ENCODE results near the gene C1orf50.

C1orf50 gene

GRCh38 chr1:42742141-42742540 lies 24.9 kb upstream of the C1orf50 start:
- no peak overlapping the region for H3K4me3 ChIP-seq (replicated peaks; ENCODE audit: insufficient read depth, low read length)
- DNase-seq (ENCODE audit: low read depth in 1 of 2, low spot score in 1 of 2), result no peak
- H3K27ac ChIP-seq (replicated peaks), result no peak overlapping the region
- no peak for TF ChIP-seq SPI1 (IDR thresholded peaks at IDR 0.05; ENCODE audit: borderline replicate concordance, low read depth)
- TF ChIP-seq POLR2AphosphoS5 (IDR thresholded peaks at IDR 0.05; ENCODE audit: low read depth), result no peak
- TF ChIP-seq REST (IDR thresholded peaks at IDR 0.05; ENCODE audit: insufficient replicate concordance, low read depth), result no peak
- TF ChIP-seq GABPA (IDR thresholded peaks at IDR 0.05; ENCODE audit: low read depth), result no peak
- TF ChIP-seq CTCF (IDR thresholded peaks at IDR 0.05; ENCODE audit: insufficient read depth, low read length), result no peak
- H3K27me3 ChIP-seq (ENCODE audit: insufficient read depth, poor library complexity, severe bottlenecking), result no peaks in the 10 kb centered on the region

GRCh38 chr1:42742617-42743316 lies 24.3 kb upstream of the C1orf50 start:
- TF ChIP-seq CTCF (IDR thresholded peaks at IDR 0.05; ENCODE audit: insufficient read depth, low read length), result no peak
- TF ChIP-seq REST (IDR thresholded peaks at IDR 0.05; ENCODE audit: insufficient replicate concordance, low read depth), result no peak
- no peak for TF ChIP-seq POLR2AphosphoS5 (IDR thresholded peaks at IDR 0.05; ENCODE audit: low read depth)
- no peak for TF ChIP-seq GABPA (IDR thresholded peaks at IDR 0.05; ENCODE audit: low read depth)
- no peak for TF ChIP-seq SPI1 (IDR thresholded peaks at IDR 0.05; ENCODE audit: borderline replicate concordance, low read depth)
- Histone ChIP-seq H3K27me3 (ENCODE audit: insufficient read depth, poor library complexity, severe bottlenecking) (no peaks in the 10 kb centered on the region), H3K4me3 (replicated peaks; ENCODE audit: insufficient read depth, low read length) (no peak overlapping the region), H3K27ac (replicated peaks) (no peak overlapping the region)
- no peak for DNase-seq (ENCODE audit: low read depth in 1 of 2, low spot score in 1 of 2)

GRCh38 chr1:42743317-42744147 lies 23.5 kb upstream of the C1orf50 start:
- H3K4me3 ChIP-seq (replicated peaks; ENCODE audit: insufficient read depth, low read length), result no peak overlapping the region
- TF ChIP-seq REST (IDR thresholded peaks at IDR 0.05; ENCODE audit: insufficient replicate concordance, low read depth), result no peak
- no peak overlapping the region for H3K27ac ChIP-seq (replicated peaks)
- H3K27me3 ChIP-seq (ENCODE audit: insufficient read depth, poor library complexity, severe bottlenecking), result no peaks in the 10 kb centered on the region
- no peak for DNase-seq (ENCODE audit: low read depth in 1 of 2, low spot score in 1 of 2)

Data from HL-60 (cell line).